Measurements from ENCODE around the gene KCNT1. TPM values are rescaled to one million over a fixed set of nuclear protein-coding genes. Genes with fewer than 3 reads are reported as not detected.

The KCNT1 gene
- total RNA-seq, 1 donor from 2014 or later: not detected

DNA sequence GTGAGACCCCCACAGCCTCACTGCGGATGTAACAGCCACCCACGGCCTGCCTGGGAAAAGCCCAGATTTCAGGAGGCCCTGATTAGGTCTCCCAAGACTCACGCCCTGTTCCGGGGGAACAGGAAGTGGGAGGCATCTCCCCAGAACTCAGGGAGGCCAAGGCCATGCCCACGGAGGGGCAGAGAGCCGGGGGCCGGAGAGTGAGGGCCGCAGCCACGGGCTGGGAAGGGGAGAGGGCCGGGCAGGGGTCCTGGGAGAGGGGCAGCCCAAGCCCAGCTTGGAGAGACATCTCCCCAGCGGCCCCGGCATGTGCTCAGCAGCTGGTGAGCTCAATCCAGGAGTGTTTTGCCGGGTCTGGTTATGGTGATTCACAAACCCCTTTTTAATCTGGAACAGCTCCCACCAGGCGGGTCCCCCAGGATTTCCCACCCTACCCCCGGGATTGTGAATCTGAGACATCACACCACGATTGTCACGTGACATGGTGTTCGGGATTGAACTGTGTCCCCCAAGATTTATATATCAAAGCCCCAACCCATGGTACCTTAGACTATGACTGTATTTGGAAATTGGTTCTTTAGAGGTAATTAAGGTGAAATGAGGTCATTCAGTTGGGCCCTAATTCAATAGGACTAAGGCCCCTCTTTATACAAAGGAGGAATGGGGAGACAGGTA, 26.6 kb downstream of the KCNT1 start:
- no peaks in the 10 kb centered on the region for H3K27me3 ChIP-seq (ENCODE audit: control insufficient read depth, insufficient read depth, low read length)
- TF ChIP-seq, protein P1, sequence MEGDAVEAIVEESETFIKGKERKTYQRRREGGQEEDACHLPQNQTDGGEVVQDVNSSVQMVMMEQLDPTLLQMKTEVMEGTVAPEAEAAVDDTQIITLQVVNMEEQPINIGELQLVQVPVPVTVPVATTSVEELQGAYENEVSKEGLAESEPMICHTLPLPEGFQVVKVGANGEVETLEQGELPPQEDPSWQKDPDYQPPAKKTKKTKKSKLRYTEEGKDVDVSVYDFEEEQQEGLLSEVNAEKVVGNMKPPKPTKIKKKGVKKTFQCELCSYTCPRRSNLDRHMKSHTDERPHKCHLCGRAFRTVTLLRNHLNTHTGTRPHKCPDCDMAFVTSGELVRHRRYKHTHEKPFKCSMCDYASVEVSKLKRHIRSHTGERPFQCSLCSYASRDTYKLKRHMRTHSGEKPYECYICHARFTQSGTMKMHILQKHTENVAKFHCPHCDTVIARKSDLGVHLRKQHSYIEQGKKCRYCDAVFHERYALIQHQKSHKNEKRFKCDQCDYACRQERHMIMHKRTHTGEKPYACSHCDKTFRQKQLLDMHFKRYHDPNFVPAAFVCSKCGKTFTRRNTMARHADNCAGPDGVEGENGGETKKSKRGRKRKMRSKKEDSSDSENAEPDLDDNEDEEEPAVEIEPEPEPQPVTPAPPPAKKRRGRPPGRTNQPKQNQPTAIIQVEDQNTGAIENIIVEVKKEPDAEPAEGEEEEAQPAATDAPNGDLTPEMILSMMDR (IDR thresholded peaks at IDR 0.05; ENCODE audit: insufficient read depth, low read length, poor library complexity, severe bottlenecking): no peak
- no peaks in the 10 kb centered on the region for H3K36me3 ChIP-seq (ENCODE audit: control insufficient read depth, insufficient read depth, low read length)
- no peak overlapping the region for H3K4me3 ChIP-seq (ENCODE audit: low read depth, low read length)
- no peak for DNase-seq (ENCODE audit: low read depth)

- Histone ChIP-seq H3K4me3 (ENCODE audit: low read depth, low read length) (no peak overlapping the region), H3K27me3 (ENCODE audit: control insufficient read depth, insufficient read depth, low read length) (no peaks in the 10 kb centered on the region), H3K36me3 (ENCODE audit: control insufficient read depth, insufficient read depth, low read length) (no peaks in the 10 kb centered on the region)
- TF ChIP-seq, protein P1 (IDR thresholded peaks at IDR 0.05; ENCODE audit: insufficient read depth, low read length, poor library complexity, severe bottlenecking): no peak
- DNase-seq (ENCODE audit: low read depth): no peak
Measured at GRCh38 chr9:135729480-135729879, 27.5 kb downstream of the KCNT1 start.

DNA sequence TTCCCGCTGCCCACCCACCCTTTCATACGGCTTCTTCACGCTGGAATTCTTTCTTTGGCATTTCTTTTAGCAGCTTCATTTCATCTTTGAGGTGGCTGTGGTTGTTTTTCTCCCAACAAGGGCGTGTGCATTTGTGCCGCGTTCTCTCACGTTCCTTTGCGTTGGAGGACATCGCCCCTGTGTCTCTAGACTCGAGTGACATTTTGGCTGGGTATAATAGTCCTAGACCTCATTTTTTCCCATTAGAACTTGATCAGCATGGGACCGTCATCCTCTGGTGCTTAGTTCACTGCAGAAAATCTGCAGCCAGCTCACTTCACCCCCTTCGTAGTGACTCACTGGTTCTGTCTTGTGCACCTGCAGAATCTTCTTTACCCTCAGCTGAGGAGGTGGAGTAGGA, 29.5 kb downstream of the KCNT1 start:
- H3K27me3 ChIP-seq (ENCODE audit: control insufficient read depth, insufficient read depth, low read length): peaks cover 8% of the 10 kb centered on the region
- no peak for DNase-seq (ENCODE audit: low read depth)

GRCh38 chr9:135732569-135733257, 30.7 kb downstream of the KCNT1 start:
- TF ChIP-seq, protein P1 (IDR thresholded peaks at IDR 0.05; ENCODE audit: insufficient read depth, low read length, poor library complexity, severe bottlenecking): no peak
- DNase-seq (ENCODE audit: low read depth): no peak
- Histone ChIP-seq H3K36me3 (ENCODE audit: control insufficient read depth, insufficient read depth, low read length) (no peaks in the 10 kb centered on the region), H3K27me3 (ENCODE audit: control insufficient read depth, insufficient read depth, low read length) (peaks cover 19% of the 10 kb centered on the region), H3K4me3 (ENCODE audit: low read depth, low read length) (no peak overlapping the region)

More for the DNA sequence above, 29.5 kb downstream of the KCNT1 start:
- no peaks in the 10 kb centered on the region for H3K36me3 ChIP-seq (ENCODE audit: control insufficient read depth, insufficient read depth, low read length)
- H3K4me3 ChIP-seq (ENCODE audit: low read depth, low read length): no peak overlapping the region
- TF ChIP-seq, protein P1 (IDR thresholded peaks at IDR 0.05; ENCODE audit: insufficient read depth, low read length, poor library complexity, severe bottlenecking): no peak

DNA sequence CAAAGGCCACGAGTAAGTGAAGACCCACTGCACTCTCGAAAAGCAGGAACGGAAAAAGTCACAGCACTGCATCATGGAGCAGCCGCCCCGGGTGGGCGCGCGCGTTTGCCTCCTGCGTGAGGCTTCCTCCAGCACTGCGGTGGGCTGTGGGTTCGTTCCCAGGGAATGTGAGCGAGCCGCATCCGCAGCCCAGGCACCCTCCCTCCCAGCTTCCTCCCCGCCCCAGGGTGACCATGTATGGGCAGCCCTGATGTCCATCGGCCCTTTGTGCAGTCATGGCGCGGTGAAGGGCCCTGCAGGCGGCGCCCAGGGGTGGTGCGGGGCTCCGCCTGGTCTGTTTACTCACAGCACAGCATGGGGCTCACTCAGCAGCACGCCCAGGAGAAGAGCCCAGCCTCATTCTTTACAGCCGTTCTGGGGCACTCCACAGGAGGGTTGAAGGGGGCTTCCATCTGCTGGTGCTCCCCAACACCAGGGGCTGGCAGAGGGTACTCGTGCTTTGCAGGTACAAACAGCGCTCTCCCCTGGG, 32.7 kb downstream of the KCNT1 start:
- Histone ChIP-seq H3K36me3 (ENCODE audit: control insufficient read depth, insufficient read depth, low read length) (no peaks in the 10 kb centered on the region), H3K27me3 (ENCODE audit: control insufficient read depth, insufficient read depth, low read length) (peaks cover 23% of the 10 kb centered on the region), H3K4me3 (ENCODE audit: low read depth, low read length) (no peak overlapping the region)
- TF ChIP-seq, protein P1 (IDR thresholded peaks at IDR 0.05; ENCODE audit: insufficient read depth, low read length, poor library complexity, severe bottlenecking): no peak
- DNase-seq (ENCODE audit: low read depth): no peak
